B cell (primary cell): ENCODE measurements around the gene WASHC3. TPM values are rescaled to one million over a fixed set of nuclear protein-coding genes. Genes with fewer than 3 reads are reported as not detected.

Source experiments
- ATAC-seq: fragments of 200-7000 bp; cut with Tn5 transposase; one replicate; pipeline ENCODE4 v1.10.0; 2021; ENCODE audit warnings: low read depth, mild to moderate bottlenecking, moderate number of reproducible peaks, moderate library complexity
- CTCF ChIA-PET: fragments of 350-600 bp; sonication (Branson Sonifier 250); formaldehyde crosslinking; loops from one replicate; lab custom pipeline; 2021; ENCODE audit warnings: antibody characterized with exemption, inconsistent platforms; lab: Charles Lee
- POLR2A ChIA-PET: fragments of 350-600 bp; sonication (Branson Sonifier 250); formaldehyde crosslinking; loops from one replicate; lab custom pipeline; 2021; ENCODE audit warnings: antibody characterized with exemption; lab: Charles Lee
- DNase-seq: peaks from one replicate; pipeline ENCODE4 v3.0.0; 2013
- H2AFZ ChIP-seq: 2 replicates; pipeline ENCODE4 v1.6.1; 2012; ENCODE audit warnings: mild to moderate bottlenecking, low read depth, low read length; ENCODE audit not compliant: insufficient read depth, poor library complexity, severe bottlenecking
- H3K27ac ChIP-seq, 2 donors: 1 replicate in 1 of 2; 2 replicates in 1 of 2; pipeline ENCODE4 v1.5.1; 2012 to 2013; ENCODE audit warnings: low read length in 2 of 2, mild to moderate bottlenecking in 2 of 2, moderate library complexity in 1 of 2
- H3K27me3 ChIP-seq, 4 experiments: fragments of 200-600 bp in 1 of 4; sonication (generic) in 1 of 4; replicated peaks in 1 of 4; 1 replicate in 2 of 4; 2 replicates in 2 of 4; pipeline versions ENCODE4 v1.6.1 to v1.7.0; 2013 to 2016; ENCODE audit warnings: low read length in 3 of 4, mild to moderate bottlenecking in 2 of 4, mixed read lengths in 1 of 4, moderate library complexity in 1 of 4; ENCODE audit not compliant: insufficient read depth in 4 of 4, control insufficient read depth in 3 of 4; ENCODE audit errors: control extremely low read depth in 1 of 4
- H3K36me3 ChIP-seq, 2 experiments: replicated peaks in 1 of 2; 1 replicate in 1 of 2; 2 replicates in 1 of 2; pipeline versions ENCODE4 v1.6.1 to v1.7.1; 2013; ENCODE audit warnings: low read length in 1 of 2; ENCODE audit not compliant: insufficient read depth in 2 of 2, control insufficient read depth in 1 of 2; ENCODE audit errors: control extremely low read depth in 1 of 2, extremely low read depth in 1 of 2
- H3K4me1 ChIP-seq, 2 donors: fragments of 200-600 bp in 1 of 2; sonication (generic) in 1 of 2; 1 replicate in 1 of 2; 2 replicates in 1 of 2; pipeline versions ENCODE4 v1.5.1 to v1.6.1; 2013 to 2017; ENCODE audit warnings: low read length in 2 of 2; ENCODE audit not compliant: control insufficient read depth in 2 of 2, insufficient read depth in 2 of 2
- H3K4me2 ChIP-seq: replicated peaks from 2 replicates; pipeline ENCODE3; 2012; ENCODE audit warnings: mild to moderate bottlenecking, low read depth, low read length; ENCODE audit not compliant: poor library complexity, severe bottlenecking
- H3K4me3 ChIP-seq, 5 experiments: fragments of 200-600 bp in 1 of 5; sonication (generic) in 1 of 5; 1 replicate in 3 of 5; 2 replicates in 2 of 5; pipeline versions ENCODE4 v1.5.1 to v1.7.0; 2011 to 2016; ENCODE audit warnings: low read length in 4 of 5, mild to moderate bottlenecking in 4 of 5, low read depth in 2 of 5, control low read depth in 1 of 5, moderate library complexity in 1 of 5; ENCODE audit not compliant: insufficient read depth in 1 of 5; ENCODE audit errors: control extremely low read depth in 1 of 5, extremely low read depth in 1 of 5
- H3K79me2 ChIP-seq: fragments of 200-600 bp; sonication (generic); one replicate; pipeline ENCODE4 v1.6.0; 2016; ENCODE audit warnings: low read length; ENCODE audit not compliant: control insufficient read depth, insufficient read depth
- H3K9ac ChIP-seq: fragments of 200-600 bp; sonication (generic); 2 replicates; pipeline ENCODE4 v1.6.1; 2017; ENCODE audit warnings: mild to moderate bottlenecking, low read length, moderate library complexity
- H3K9me3 ChIP-seq, 3 donors: one replicate each; pipeline versions ENCODE4 v1.6.1 to v1.7.1; 2013; ENCODE audit warnings: low read length in 2 of 3; ENCODE audit not compliant: control insufficient read depth in 2 of 3, insufficient read depth in 1 of 3; ENCODE audit errors: control extremely low read depth in 1 of 3
- H4K20me1 ChIP-seq: 2 replicates; pipeline ENCODE4 v1.6.0; 2012; ENCODE audit warnings: mild to moderate bottlenecking, low read length; ENCODE audit not compliant: insufficient read depth, control insufficient read depth, poor library complexity, severe bottlenecking
- H3K27ac Mint-ChIP-seq: one replicate; pipeline ENCODE4 v1.8.0; 2021; ENCODE audit warnings: mixed read lengths
- H3K27me3 Mint-ChIP-seq: one replicate; pipeline ENCODE4 v1.8.0; 2021; ENCODE audit warnings: mixed read lengths
- H3K4me1 Mint-ChIP-seq: one replicate; pipeline ENCODE4 v1.8.0; 2021; ENCODE audit warnings: mixed read lengths
- H3K4me3 Mint-ChIP-seq: one replicate; pipeline ENCODE4 v1.8.0; 2021; ENCODE audit warnings: mixed read lengths
- H3K9me3 Mint-ChIP-seq: one replicate; pipeline ENCODE4 v1.8.0; 2022; ENCODE audit warnings: mixed read lengths; ENCODE audit not compliant: insufficient read depth
- EZH2 ChIP-seq: IDR thresholded peaks from 2 replicates; pipeline ENCODE4 v1.6.1; 2012; ENCODE audit warnings: borderline replicate concordance, low read depth, mild to moderate bottlenecking, moderate library complexity, low read length; ENCODE audit not compliant: insufficient read depth, poor library complexity, severe bottlenecking
- WGBS: methylation state at CpG from one replicate; pipeline ENCODE4 v1.1.5; 2013; ENCODE audit warnings: missing lambda C conversion rate; ENCODE audit not compliant: insufficient coverage; 5-methylcytosine and 5-hydroxymethylcytosine counted together
- intact Hi-C: fragments of 100-400 bp; cut with micrococcal nuclease; formaldehyde crosslinking; loops from one replicate; pipeline ENCODE4 v1.10.0; 2022
- polyA plus RNA-seq: library from polyadenylated mRNA; depleted of rRNA; stranded (reverse); fragments of >200 nt; gene quantifications from 2 replicates; pipeline ENCODE4 v1.2.3, GENCODE V29; 2012
- total RNA-seq, 2 donors: library from RNA; stranded (reverse); fragments of 120-200 nt in 1 of 2; gene quantifications; 1 replicate in 1 of 2; 2 replicates in 1 of 2; pipeline versions ENCODE4 v1.2.3 to v1.2.4, GENCODE V29; 2013 to 2022
- TF ChIP-seq, protein P1 (sequence below): fragments of 200-600 bp; IDR thresholded peaks from one replicate; pipeline ENCODE4 v1.8.0; 2022; ENCODE audit warnings: antibody characterized with exemption, mild to moderate bottlenecking

The WASHC3 gene
- total and polyA plus RNA-seq, 2 donors (not counting 1 experiment from before 2014, with no cell fraction given), result 52.8 to 68.0 TPM

DNA sequence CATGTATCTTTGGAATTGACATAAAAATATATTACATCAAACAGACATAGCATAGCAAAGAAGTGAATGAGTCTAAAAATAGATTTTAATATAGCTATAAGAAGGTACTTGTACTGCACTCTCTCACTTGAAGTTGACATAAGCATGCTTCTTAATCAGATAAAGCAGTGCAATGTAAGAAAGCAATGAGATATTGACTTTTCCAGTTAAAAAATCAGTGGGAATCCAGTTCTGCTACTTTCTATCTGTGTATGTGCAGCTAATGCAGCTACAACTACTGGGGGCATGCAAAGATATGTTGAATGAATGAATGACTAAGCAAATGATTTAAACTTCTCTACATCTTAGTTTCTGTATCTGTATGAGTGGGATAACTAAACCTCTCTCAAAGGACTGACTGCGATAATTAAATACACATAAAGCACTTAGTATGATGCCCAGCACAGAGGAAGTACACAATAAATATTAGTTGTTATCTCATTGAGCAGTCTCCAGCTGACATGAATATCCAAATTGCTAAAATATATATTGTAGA is 10.3 kb downstream of the WASHC3 start:
- peak overlapping the region; percentile 14 for H3K4me2 ChIP-seq
- no peak for ATAC-seq
- ChIA-PET POLR2A (no interaction called here), CTCF (no interaction called here)
- no peak overlapping the region for H3K4me3 Mint-ChIP-seq
- no peak overlapping the region for H2AFZ ChIP-seq
- H3K27me3 Mint-ChIP-seq, result no peaks in the 10 kb centered on the region
- no peak overlapping the region for H3K9ac ChIP-seq
- peak overlapping the region; percentile 17 for H3K27ac Mint-ChIP-seq
- no CpG with 5 or more reads among the region's 1 CpG for WGBS
- no peak for DNase-seq
- no peak overlapping the region for H3K4me3 ChIP-seq
- H4K20me1 ChIP-seq, result peaks cover 11% of the 10 kb centered on the region
- peaks cover 3 to 54% of the 10 kb centered on the region in 2 experiments for H3K36me3 ChIP-seq
- no peaks in the 10 kb centered on the region for H3K9me3 ChIP-seq
- intact Hi-C loops, result no loop called here
- H3K4me1 ChIP-seq, result peaks cover 14 to 17% of the 10 kb centered on the region in 2 donors
- H3K4me1 Mint-ChIP-seq, result peaks cover 20% of the 10 kb centered on the region
- H3K79me2 ChIP-seq, result peaks cover 47% of the 10 kb centered on the region
- no peaks in the 10 kb centered on the region for H3K27me3 ChIP-seq
- no peaks in the 10 kb centered on the region for H3K9me3 Mint-ChIP-seq
- no peak for TF ChIP-seq EZH2
- TF ChIP-seq, protein P1, sequence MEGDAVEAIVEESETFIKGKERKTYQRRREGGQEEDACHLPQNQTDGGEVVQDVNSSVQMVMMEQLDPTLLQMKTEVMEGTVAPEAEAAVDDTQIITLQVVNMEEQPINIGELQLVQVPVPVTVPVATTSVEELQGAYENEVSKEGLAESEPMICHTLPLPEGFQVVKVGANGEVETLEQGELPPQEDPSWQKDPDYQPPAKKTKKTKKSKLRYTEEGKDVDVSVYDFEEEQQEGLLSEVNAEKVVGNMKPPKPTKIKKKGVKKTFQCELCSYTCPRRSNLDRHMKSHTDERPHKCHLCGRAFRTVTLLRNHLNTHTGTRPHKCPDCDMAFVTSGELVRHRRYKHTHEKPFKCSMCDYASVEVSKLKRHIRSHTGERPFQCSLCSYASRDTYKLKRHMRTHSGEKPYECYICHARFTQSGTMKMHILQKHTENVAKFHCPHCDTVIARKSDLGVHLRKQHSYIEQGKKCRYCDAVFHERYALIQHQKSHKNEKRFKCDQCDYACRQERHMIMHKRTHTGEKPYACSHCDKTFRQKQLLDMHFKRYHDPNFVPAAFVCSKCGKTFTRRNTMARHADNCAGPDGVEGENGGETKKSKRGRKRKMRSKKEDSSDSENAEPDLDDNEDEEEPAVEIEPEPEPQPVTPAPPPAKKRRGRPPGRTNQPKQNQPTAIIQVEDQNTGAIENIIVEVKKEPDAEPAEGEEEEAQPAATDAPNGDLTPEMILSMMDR, result no peak
- peak overlapping the region in 1 of 2 donors; percentile 68 for H3K27ac ChIP-seq

DNA sequence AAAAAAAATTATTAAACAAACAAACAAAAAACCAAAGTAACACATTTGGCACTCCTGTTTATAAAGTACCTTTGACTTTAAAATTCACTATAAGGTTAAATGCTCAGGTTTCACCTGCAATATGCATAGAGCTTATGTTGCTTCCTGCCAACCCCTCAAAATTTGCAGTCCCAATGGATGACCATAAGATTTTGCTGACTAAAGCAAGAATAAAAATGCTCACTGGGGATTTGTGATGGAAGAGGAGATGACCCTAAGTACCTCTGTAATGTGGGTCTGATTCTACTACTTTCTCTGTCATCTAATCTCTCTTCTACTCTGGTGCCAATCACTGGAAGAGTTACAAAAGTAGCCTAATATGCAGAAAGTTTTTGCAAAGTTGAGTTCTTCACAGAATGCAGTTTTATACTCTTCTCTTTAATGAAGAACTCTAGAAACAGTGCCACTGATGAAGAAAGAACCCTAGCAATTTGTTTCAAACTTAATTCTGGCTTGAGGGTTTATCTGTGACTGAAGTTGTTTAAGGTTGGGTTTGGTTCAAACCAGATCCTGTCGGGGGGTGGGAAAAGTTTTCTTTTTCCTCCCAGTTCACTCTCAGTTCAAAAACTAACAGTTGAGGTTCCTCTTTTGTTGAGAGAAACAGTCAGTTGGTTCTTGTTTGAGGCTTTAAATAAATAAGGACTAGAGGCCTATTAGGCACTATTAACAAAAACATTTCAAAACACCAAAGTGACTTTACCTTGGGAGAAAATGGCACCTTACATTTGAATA is 10.9 kb downstream of the WASHC3 start:
- POLR2A ChIA-PET, result no interaction called here
- intact Hi-C loops, result no loop called here
- no CpG with 5 or more reads among the region's 1 CpG for WGBS
- no peak overlapping the region for H3K9ac ChIP-seq
- no peaks in the 10 kb centered on the region for H3K27me3 Mint-ChIP-seq
- ATAC-seq, result no peak
- peak overlapping the region; percentile 14 for H3K4me2 ChIP-seq
- peaks cover 41% of the 10 kb centered on the region for H3K79me2 ChIP-seq
- peak overlapping the region; percentile 51 for H3K27ac Mint-ChIP-seq
- no peak overlapping the region for H3K4me3 ChIP-seq
- no peaks in the 10 kb centered on the region for H3K9me3 Mint-ChIP-seq
- H3K27ac ChIP-seq, result peak overlapping the region in 1 of 2 donors; percentile 68
- DNase-seq, result no peak
- peaks cover 19% of the 10 kb centered on the region for H3K4me1 Mint-ChIP-seq
- peaks cover 3 to 48% of the 10 kb centered on the region in 2 experiments for H3K36me3 ChIP-seq
- H2AFZ ChIP-seq, result no peak overlapping the region
- H3K27me3 ChIP-seq, result no peaks in the 10 kb centered on the region
- no peak overlapping the region for H3K4me3 Mint-ChIP-seq
- CTCF ChIA-PET, result interaction anchor here (1.3 to 1.4 kb wide), 2 partner anchors 9 to 110 kb away, joined by 3 read pairs; no protein-coding TSS in a partner anchor
- peaks cover 14 to 17% of the 10 kb centered on the region in 2 donors for H3K4me1 ChIP-seq
- peaks cover 11% of the 10 kb centered on the region for H4K20me1 ChIP-seq
- TF ChIP-seq, protein P1, result no peak
- no peak for TF ChIP-seq EZH2
- H3K9me3 ChIP-seq, result no peaks in the 10 kb centered on the region
